Calu3 (cell line): ENCODE results near the gene LRRC9. TPM values are rescaled to one million over a fixed set of nuclear protein-coding genes. Genes with fewer than 3 reads are reported as not detected.

Experiments
- BruUV-seq: library from RNA; stranded (reverse); fragments of 400-500 nt; replicated peaks from 2 replicates; lab custom pipeline; 2021; lab: Mats Ljungman, UMichigan
- CTCF ChIA-PET: fragments of 300-600 bp; sonication (Branson Sonifier 250); formaldehyde crosslinking; loops from one replicate; lab custom pipeline; 2022; ENCODE audit warnings: antibody characterized with exemption; lab: Charles Lee
- DNase-seq: peaks from one replicate; pipeline ENCODE4 v3.0.0; 2022
- H3K27ac Mint-ChIP-seq: one replicate; pipeline ENCODE4 v1.8.0; 2022; ENCODE audit warnings: mixed read lengths; ENCODE audit not compliant: unreplicated experiment
- H3K27me3 Mint-ChIP-seq: one replicate; pipeline ENCODE4 v1.8.0; 2022; ENCODE audit warnings: mixed read lengths; ENCODE audit not compliant: unreplicated experiment
- H3K36me3 Mint-ChIP-seq: one replicate; pipeline ENCODE4 v1.8.0; 2022; ENCODE audit warnings: mild to moderate bottlenecking, moderate library complexity, mixed read lengths; ENCODE audit not compliant: insufficient read depth, unreplicated experiment
- H3K4me1 Mint-ChIP-seq: one replicate; pipeline ENCODE4 v1.8.0; 2022; ENCODE audit warnings: mild to moderate bottlenecking, low read depth, mixed read lengths; ENCODE audit not compliant: unreplicated experiment
- H3K4me3 Mint-ChIP-seq: one replicate; pipeline ENCODE4 v1.8.0; 2022; ENCODE audit warnings: mild to moderate bottlenecking, low read depth, moderate library complexity, mixed read lengths; ENCODE audit not compliant: unreplicated experiment
- H3K9me3 Mint-ChIP-seq: one replicate; pipeline ENCODE4 v1.8.0; 2022; ENCODE audit warnings: low read depth, mixed read lengths; ENCODE audit not compliant: unreplicated experiment
- intact Hi-C: fragments of 100-400 bp; cut with micrococcal nuclease; formaldehyde crosslinking; loops from one replicate; pipeline ENCODE4 v1.10.0; 2022; ENCODE audit not compliant: unreplicated experiment
- total RNA-seq: library from RNA; stranded (reverse); gene quantifications from 2 replicates; pipeline ENCODE4 v1.2.3, GENCODE V29; 2022
- TF ChIP-seq, protein P1 (sequence below): fragments of 200-600 bp; IDR thresholded peaks from one replicate; pipeline ENCODE4 v1.8.0; 2022; ENCODE audit warnings: antibody characterized with exemption; ENCODE audit not compliant: unreplicated experiment

The LRRC9 gene
- total RNA-seq, 1 experiment from 2014 or later = not detected

DNA sequence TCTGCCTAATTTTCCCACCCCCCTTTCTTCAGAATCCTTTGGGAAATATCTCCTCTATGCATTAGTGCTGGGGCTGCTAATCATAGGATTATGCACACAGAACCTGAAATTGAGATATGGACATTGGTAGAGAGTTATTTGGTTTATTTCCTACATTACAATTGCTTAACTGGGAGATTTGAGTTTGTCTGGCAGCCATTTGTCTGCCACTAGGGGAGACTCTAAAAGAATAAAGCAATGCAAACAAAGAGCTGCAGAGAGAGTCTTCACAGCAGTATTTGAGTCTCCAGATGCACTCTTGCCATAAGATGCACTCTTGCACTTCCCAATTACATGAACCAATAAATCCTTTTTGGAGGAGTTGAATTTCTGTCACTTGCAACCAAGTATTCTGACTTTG, 159.8 kb downstream of the LRRC9 start:
- intact Hi-C loops = no loop called here
- DNase-seq = no peak
- H3K9me3 Mint-ChIP-seq = peaks cover 4% of the 10 kb centered on the region
- H3K27ac Mint-ChIP-seq = no peak overlapping the region
- BruUV-seq = no TSS peak
- no peaks in the 10 kb centered on the region for H3K4me1 Mint-ChIP-seq
- H3K36me3 Mint-ChIP-seq = no peaks in the 10 kb centered on the region
- CTCF ChIA-PET = no interaction called here
- no peaks in the 10 kb centered on the region for H3K27me3 Mint-ChIP-seq
- no peak overlapping the region for H3K4me3 Mint-ChIP-seq
- TF ChIP-seq, protein P1, sequence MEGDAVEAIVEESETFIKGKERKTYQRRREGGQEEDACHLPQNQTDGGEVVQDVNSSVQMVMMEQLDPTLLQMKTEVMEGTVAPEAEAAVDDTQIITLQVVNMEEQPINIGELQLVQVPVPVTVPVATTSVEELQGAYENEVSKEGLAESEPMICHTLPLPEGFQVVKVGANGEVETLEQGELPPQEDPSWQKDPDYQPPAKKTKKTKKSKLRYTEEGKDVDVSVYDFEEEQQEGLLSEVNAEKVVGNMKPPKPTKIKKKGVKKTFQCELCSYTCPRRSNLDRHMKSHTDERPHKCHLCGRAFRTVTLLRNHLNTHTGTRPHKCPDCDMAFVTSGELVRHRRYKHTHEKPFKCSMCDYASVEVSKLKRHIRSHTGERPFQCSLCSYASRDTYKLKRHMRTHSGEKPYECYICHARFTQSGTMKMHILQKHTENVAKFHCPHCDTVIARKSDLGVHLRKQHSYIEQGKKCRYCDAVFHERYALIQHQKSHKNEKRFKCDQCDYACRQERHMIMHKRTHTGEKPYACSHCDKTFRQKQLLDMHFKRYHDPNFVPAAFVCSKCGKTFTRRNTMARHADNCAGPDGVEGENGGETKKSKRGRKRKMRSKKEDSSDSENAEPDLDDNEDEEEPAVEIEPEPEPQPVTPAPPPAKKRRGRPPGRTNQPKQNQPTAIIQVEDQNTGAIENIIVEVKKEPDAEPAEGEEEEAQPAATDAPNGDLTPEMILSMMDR = no peak

- intact Hi-C loops = no loop called here
- H3K9me3 Mint-ChIP-seq = no peaks in the 10 kb centered on the region
- no peak overlapping the region for H3K27ac Mint-ChIP-seq
- DNase-seq = no peak
- no TSS peak for BruUV-seq
- H3K36me3 Mint-ChIP-seq = no peaks in the 10 kb centered on the region
- CTCF ChIA-PET = no interaction called here
- no peaks in the 10 kb centered on the region for H3K4me1 Mint-ChIP-seq
- H3K4me3 Mint-ChIP-seq = no peak overlapping the region
- TF ChIP-seq, protein P1 = no peak
- no peaks in the 10 kb centered on the region for H3K27me3 Mint-ChIP-seq
Observed at GRCh38 chr14:60085085-60085484, 165.1 kb downstream of the LRRC9 start.

DNA sequence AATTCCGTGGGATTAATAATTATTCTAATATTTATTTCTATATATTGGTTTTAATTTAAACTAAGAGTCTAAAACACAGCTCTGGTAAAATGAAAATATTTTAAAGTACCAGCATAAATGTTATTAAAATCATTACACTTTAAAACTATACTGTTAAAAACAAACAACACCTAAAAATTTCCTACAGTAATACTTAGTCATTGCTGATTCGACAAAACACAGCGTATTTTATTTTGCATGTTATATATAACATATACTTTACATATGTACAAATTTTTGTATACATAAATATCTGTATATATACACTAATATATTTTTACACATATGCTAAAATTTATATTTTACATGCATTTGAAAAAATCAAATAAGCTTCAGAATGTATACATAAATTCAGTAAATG, 165.7 kb downstream of the LRRC9 start:
- no peak overlapping the region for H3K27ac Mint-ChIP-seq
- no peaks in the 10 kb centered on the region for H3K4me1 Mint-ChIP-seq
- TF ChIP-seq, protein P1 = no peak
- no peak for DNase-seq
- H3K4me3 Mint-ChIP-seq = no peak overlapping the region
- CTCF ChIA-PET = no interaction called here
- intact Hi-C loops = no loop called here
- no peaks in the 10 kb centered on the region for H3K27me3 Mint-ChIP-seq
- H3K9me3 Mint-ChIP-seq = no peaks in the 10 kb centered on the region
- peaks cover under 1% of the 10 kb centered on the region for H3K36me3 Mint-ChIP-seq
- BruUV-seq = no TSS peak

- TF ChIP-seq, protein P1 = no peak
- Mint-ChIP-seq H3K36me3 (peaks cover 20% of the 10 kb centered on the region), H3K9me3 (no peaks in the 10 kb centered on the region), H3K27ac (no peak overlapping the region), H3K4me3 (no peak overlapping the region), H3K4me1 (no peaks in the 10 kb centered on the region), H3K27me3 (no peaks in the 10 kb centered on the region)
- DNase-seq = no peak
- intact Hi-C loops = no loop called here
- no TSS peak for BruUV-seq
- CTCF ChIA-PET = no interaction called here
Observed at GRCh38 chr14:60087668-60088067, 167.7 kb downstream of the LRRC9 start.
